IMR-90 (cell line): Measurements from ENCODE around the gene DEF6. TPM values are rescaled to one million over a fixed set of nuclear protein-coding genes. Genes with fewer than 3 reads are reported as not detected.
A peak's percentile ranks its signal among the peaks of the same experiment; 100 is the strongest.

ENCODE experiments used
- ATAC-seq: fragments of 200-7000 bp; cut with Tn5 transposase; 2 replicates; pipeline ENCODE4 v1.9.1; 2020; ENCODE audit warnings: low read depth, mild to moderate bottlenecking, moderate library complexity
- BruUV-seq: library from RNA; stranded (reverse); fragments of 400-500 nt; replicated peaks from 2 replicates; lab custom pipeline; 2021; lab: Mats Ljungman, UMichigan
- CTCF ChIA-PET: fragments of 300-600 bp; formaldehyde crosslinking; extraction: SDS; loops from one replicate; lab custom pipeline; 2021; ENCODE audit warnings: antibody characterized with exemption; lab: Yijun Ruan, JAX
- POLR2A ChIA-PET: fragments of 300-600 bp; sonication (Branson Sonifier 250); formaldehyde crosslinking; loops from one replicate; lab custom pipeline; 2022; ENCODE audit warnings: antibody characterized with exemption; ENCODE audit not compliant: unreplicated experiment; lab: Charles Lee
- DNase-seq: peaks from one replicate; pipeline ENCODE4 v3.0.0; 2013
- H2AFZ ChIP-seq: replicated peaks from 2 replicates; pipeline ENCODE3; 2013; ENCODE audit warnings: low read length, mild to moderate bottlenecking; ENCODE audit not compliant: poor library complexity
- H2AK5ac ChIP-seq: 2 replicates; pipeline ENCODE4 v1.6.1; 2013; ENCODE audit warnings: low read depth, low read length, inconsistent platforms
- H2AK9ac ChIP-seq: replicated peaks from 2 replicates; pipeline ENCODE3; 2013; ENCODE audit warnings: mild to moderate bottlenecking, low read depth, low read length, moderate library complexity; ENCODE audit not compliant: poor library complexity
- H2BK120ac ChIP-seq: 2 replicates; pipeline ENCODE4 v1.6.1; 2013; ENCODE audit warnings: low read depth, low read length, inconsistent platforms
- H2BK15ac ChIP-seq: 3 replicates; pipeline ENCODE4 v1.6.1; 2013; ENCODE audit warnings: low read depth, low read length, inconsistent platforms
- H2BK20ac ChIP-seq: 2 replicates; pipeline ENCODE4 v1.6.1; 2013; ENCODE audit warnings: low read depth, mild to moderate bottlenecking, inconsistent platforms, low read length, moderate library complexity
- H2BK5ac ChIP-seq: 2 replicates; pipeline ENCODE4 v1.6.1; 2013; ENCODE audit warnings: mild to moderate bottlenecking, low read depth, low read length, inconsistent platforms; ENCODE audit not compliant: poor library complexity, severe bottlenecking
- H3K14ac ChIP-seq: replicated peaks from 2 replicates; pipeline ENCODE4 v1.6.1; 2013; ENCODE audit warnings: low read depth, low read length, inconsistent platforms
- H3K18ac ChIP-seq: 2 replicates; pipeline ENCODE4 v1.6.1; 2013; ENCODE audit warnings: low read depth, low read length, control low read depth
- H3K23ac ChIP-seq: 2 replicates; pipeline ENCODE4 v1.6.1; 2013; ENCODE audit warnings: low read depth, low read length, inconsistent platforms
- H3K27ac ChIP-seq: 2 replicates; pipeline ENCODE4 v1.5.1; 2013; ENCODE audit warnings: mild to moderate bottlenecking, control low read depth, low read length; ENCODE audit not compliant: insufficient read depth
- H3K27me3 ChIP-seq: 2 replicates; pipeline ENCODE4 v1.6.1; 2013; ENCODE audit warnings: low read length; ENCODE audit not compliant: control insufficient read depth, insufficient read depth
- H3K36me3 ChIP-seq: 2 replicates; pipeline ENCODE4 v1.6.1; 2013; ENCODE audit warnings: low read length, mixed read lengths; ENCODE audit not compliant: control insufficient read depth, insufficient read depth
- H3K4ac ChIP-seq: 2 replicates; pipeline ENCODE4 v1.6.1; 2013; ENCODE audit warnings: low read depth, low read length, inconsistent platforms
- H3K4me1 ChIP-seq: 2 replicates; pipeline ENCODE4 v1.6.1; 2013; ENCODE audit warnings: low read length, mixed read lengths; ENCODE audit not compliant: control insufficient read depth, insufficient read depth
- H3K4me2 ChIP-seq: 2 replicates; pipeline ENCODE4 v1.6.1; 2013; ENCODE audit warnings: low read depth, mild to moderate bottlenecking, control low read depth, low read length, moderate library complexity
- H3K4me3 ChIP-seq: 2 replicates; pipeline ENCODE4 v1.5.1; 2013; ENCODE audit warnings: low read depth, mild to moderate bottlenecking, control low read depth, low read length, moderate library complexity; ENCODE audit not compliant: insufficient read depth
- H3K56ac ChIP-seq: 2 replicates; pipeline ENCODE4 v1.6.1; 2013; ENCODE audit warnings: low read length, inconsistent platforms; ENCODE audit not compliant: insufficient read depth; ENCODE audit errors: extremely low read depth
- H3K79me1 ChIP-seq, 2 experiments: 2 replicates each; pipeline ENCODE4 v1.6.1; 2013; ENCODE audit warnings: low read length in 2 of 2, inconsistent platforms in 1 of 2, low read depth in 1 of 2
- H3K9ac ChIP-seq: 2 replicates; pipeline ENCODE4 v1.6.1; 2013; ENCODE audit warnings: low read depth, low read length, control low read depth
- H3K9me1 ChIP-seq: 2 replicates; pipeline ENCODE4 v1.6.1; 2013; ENCODE audit warnings: low read length, inconsistent platforms; ENCODE audit not compliant: insufficient read depth
- H3K9me3 ChIP-seq: 2 replicates; pipeline ENCODE4 v1.6.1; 2013; ENCODE audit warnings: low read length; ENCODE audit not compliant: control insufficient read depth, insufficient read depth
- H4K20me1 ChIP-seq: 2 replicates; pipeline ENCODE4 v1.6.1; 2013; ENCODE audit warnings: low read length, inconsistent platforms; ENCODE audit not compliant: insufficient read depth
- H4K5ac ChIP-seq: 2 replicates; pipeline ENCODE4 v1.6.1; 2013; ENCODE audit warnings: mild to moderate bottlenecking, low read depth, low read length, control low read depth
- H4K8ac ChIP-seq, 2 experiments: 2 replicates each; pipeline ENCODE4 v1.6.1; 2013; ENCODE audit warnings: low read depth in 2 of 2, low read length in 2 of 2, control low read depth in 1 of 2, inconsistent platforms in 1 of 2
- H4K91ac ChIP-seq: 2 replicates; pipeline ENCODE4 v1.6.1; 2013; ENCODE audit warnings: low read depth, low read length, inconsistent platforms; ENCODE audit not compliant: insufficient read depth
- BHLHE40 ChIP-seq: fragments of 150-350 bp; IDR thresholded peaks from 2 replicates; pipeline ENCODE4 v1.6.1; 2016; ENCODE audit warnings: mild to moderate bottlenecking, low read depth, low read length
- CEBPB ChIP-seq: IDR thresholded peaks from 2 replicates; pipeline ENCODE4 v1.6.1; 2012; ENCODE audit warnings: low read depth, low read length, improper control_type of control experiment
- CHD1 ChIP-seq: IDR thresholded peaks from 2 replicates; pipeline ENCODE4 v1.6.1; 2012; ENCODE audit warnings: low read depth, low read length, improper control_type of control experiment
- FOS ChIP-seq: fragments of 150-350 bp; IDR thresholded peaks from 2 replicates; pipeline ENCODE4 v1.6.1; 2016; ENCODE audit warnings: low read depth, low read length
- MAFK ChIP-seq: IDR thresholded peaks from 2 replicates; pipeline ENCODE4 v1.6.1; 2012; ENCODE audit warnings: low read depth, low read length, improper control_type of control experiment
- MAZ ChIP-seq: IDR thresholded peaks from 2 replicates; pipeline ENCODE4 v1.6.1; 2012; ENCODE audit warnings: low read depth, mild to moderate bottlenecking, low read length, improper control_type of control experiment, moderate library complexity, borderline replicate concordance
- MXI1 ChIP-seq: IDR thresholded peaks from 2 replicates; pipeline ENCODE4 v1.6.1; 2012; ENCODE audit warnings: low read depth, mild to moderate bottlenecking, low read length, moderate library complexity, borderline replicate concordance
- NFE2L2 ChIP-seq: fragments of 150-350 bp; IDR thresholded peaks from 2 replicates; pipeline ENCODE4 v1.6.1; 2016; ENCODE audit warnings: low read depth, mild to moderate bottlenecking, low read length
- POLR2A ChIP-seq: IDR thresholded peaks from 2 replicates; pipeline ENCODE4 v1.6.1; 2012; ENCODE audit warnings: mild to moderate bottlenecking, low read depth, low read length
- RAD21 ChIP-seq: IDR thresholded peaks from 2 replicates; pipeline ENCODE4 v1.6.1; 2012; ENCODE audit warnings: low read length, improper control_type of control experiment
- RCOR1 ChIP-seq: IDR thresholded peaks from 2 replicates; pipeline ENCODE4 v1.6.1; 2012; ENCODE audit warnings: mild to moderate bottlenecking, low read length, improper control_type of control experiment; ENCODE audit not compliant: insufficient replicate concordance
- RFX5 ChIP-seq: IDR thresholded peaks from 2 replicates; pipeline ENCODE4 v1.8.0; 2012; ENCODE audit warnings: low read depth, mild to moderate bottlenecking, low read length, moderate library complexity
- USF2 ChIP-seq: fragments of 150-350 bp; IDR thresholded peaks from 2 replicates; pipeline ENCODE4 v1.6.1; 2017; ENCODE audit warnings: mild to moderate bottlenecking, antibody characterized with exemption, low read length, low read depth
- WGBS, 2 experiments: methylation state at CpG; one replicate each; pipeline versions ENCODE4 v1.1.5 to v1.1.7; 2013; ENCODE audit warnings: missing lambda C conversion rate in 2 of 2; ENCODE audit not compliant: insufficient read length in 1 of 2; ENCODE audit errors: extremely low coverage in 2 of 2; 5-methylcytosine and 5-hydroxymethylcytosine counted together
- dilution Hi-C: fragments of 300-500 bp; cut with HindIII; formaldehyde crosslinking; loops from one replicate; pipeline ENCODE4 v1.14.3; 2018; ENCODE audit warnings: low sequenced_read_pairs; ENCODE audit not compliant: unreplicated experiment
- in situ Hi-C: fragments of 300-500 bp; cut with MboI; formaldehyde crosslinking; loops from 3 replicates; pipeline ENCODE4 v1.14.3; 2019; ENCODE audit warnings: low sequenced_read_pairs, inconsistent platforms, mixed read lengths
- intact Hi-C: fragments of 100-400 bp; cut with micrococcal nuclease; formaldehyde crosslinking; loops from 2 replicates; pipeline ENCODE4 v1.10.0; 2022
- polyA plus RNA-seq, 3 experiments: library from polyadenylated mRNA; depleted of rRNA; stranded (reverse); fragments of >200 nt; gene quantifications; 2 replicates each; pipeline ENCODE4 v1.2.3, GENCODE V29; 2012; ENCODE audit warnings: low replicate concordance in 1 of 3
- total RNA-seq: library from RNA; depleted of rRNA; stranded (reverse); fragments of >200 nt; gene quantifications from 2 replicates; pipeline ENCODE4 v1.2.3, GENCODE V29; 2012
- TF ChIP-seq, protein P1 (sequence below): fragments of 150-350 bp; IDR thresholded peaks from 2 replicates; pipeline ENCODE4 v1.6.1; 2016; ENCODE audit warnings: low read depth, mild to moderate bottlenecking, low read length, moderate library complexity, borderline replicate concordance

Gene DEF6
- total and polyA plus RNA-seq, 2 of the 4 experiments (the other 2 are of a cell fraction): 2.5 to 4.2 TPM

GRCh38 chr6:35273822-35274559, 23.6 kb upstream of the DEF6 start (continued):
- TF ChIP-seq BHLHE40: no peak
- TF ChIP-seq MXI1: no peak

DNA sequence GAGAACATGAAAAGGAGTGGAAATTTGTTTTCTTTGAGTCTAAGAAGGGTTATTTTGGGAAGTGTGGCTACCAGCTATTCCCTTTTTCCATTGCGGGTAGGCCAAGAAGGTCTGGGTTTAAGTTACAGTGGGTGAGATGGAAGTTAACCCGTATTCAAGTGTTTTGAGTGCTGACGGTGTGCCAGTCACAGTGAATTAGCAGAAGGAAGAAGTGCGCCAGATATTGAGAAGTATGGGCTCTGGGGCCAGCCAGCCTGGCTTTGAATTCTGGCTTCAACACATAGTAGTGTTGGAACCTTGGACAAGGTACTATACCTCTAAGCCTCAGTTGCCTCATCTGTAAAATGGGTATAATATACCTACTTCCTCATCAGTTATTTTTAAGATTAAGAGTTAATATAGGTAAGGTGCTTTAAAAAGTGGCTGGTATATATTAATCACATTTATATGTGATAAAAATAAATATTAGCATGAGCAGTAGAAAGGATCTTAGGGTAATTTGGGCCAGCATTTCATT, 21.8 kb upstream of the DEF6 start:
- H2BK20ac ChIP-seq: 0 out of 2 replicates have a peak overlapping the region, but pooled peaks have one; percentile 4
- no peak for ATAC-seq
- no peaks in the 10 kb centered on the region for H3K36me3 ChIP-seq
- H3K4me3 ChIP-seq: no peak overlapping the region
- intact Hi-C loops: no loop called here
- peaks cover 22% of the 10 kb centered on the region for H3K4me1 ChIP-seq
- H2AFZ ChIP-seq: no peak overlapping the region
- no peak overlapping the region for H2BK5ac ChIP-seq
- ChIA-PET POLR2A (no interaction called here), CTCF (interaction anchor here (0.9 kb wide), 1 partner anchor 9 kb away, joined by 3 read pairs; no protein-coding TSS in a partner anchor)
- no peaks in the 10 kb centered on the region for H3K9me3 ChIP-seq
- no peak overlapping the region for H3K23ac ChIP-seq
- peaks cover 13 to 17% of the 10 kb centered on the region in 2 experiments; a peak in 3 of 4 replicates for H3K79me1 ChIP-seq
- in situ Hi-C loops: no loop called here
- H3K18ac ChIP-seq: no peak overlapping the region
- H4K91ac ChIP-seq: no peak overlapping the region
- no peak overlapping the region for H3K14ac ChIP-seq
- no peak overlapping the region for H2BK15ac ChIP-seq
- peak overlapping the region; percentile 23; the same call in 1 of the 2 replicates for H2AK5ac ChIP-seq
- H3K56ac ChIP-seq: no peak overlapping the region
- no TSS peak for BruUV-seq
- DNase-seq: no peak
- no peak overlapping the region for H3K4me2 ChIP-seq
- WGBS, 2 experiments: no CpG with 5 or more reads among the region's 4 CpGs
- no peak overlapping the region for H4K5ac ChIP-seq
- no peak overlapping the region for H3K9ac ChIP-seq
- H3K27ac ChIP-seq: no peak overlapping the region
- H4K20me1 ChIP-seq: peaks cover 3% of the 10 kb centered on the region; the same call in 1 of the 2 replicates
- no peak overlapping the region for H3K4ac ChIP-seq
- dilution Hi-C loops: no loop called here
- H3K9me1 ChIP-seq: peaks cover 12% of the 10 kb centered on the region
- no peak overlapping the region for H2AK9ac ChIP-seq
- no peaks in the 10 kb centered on the region for H3K27me3 ChIP-seq
- no peak overlapping the region for H4K8ac ChIP-seq
- H2BK120ac ChIP-seq: no peak overlapping the region
- TF ChIP-seq CHD1 (no peak), FOS (no peak), USF2 (no peak), RAD21 (no peak), MAFK (no peak), MAZ (no peak), CEBPB (no peak), NFE2L2 (no peak), MXI1 (no peak), POLR2A (no peak), RFX5 (no peak), RCOR1 (no peak)
- TF ChIP-seq, protein P1, sequence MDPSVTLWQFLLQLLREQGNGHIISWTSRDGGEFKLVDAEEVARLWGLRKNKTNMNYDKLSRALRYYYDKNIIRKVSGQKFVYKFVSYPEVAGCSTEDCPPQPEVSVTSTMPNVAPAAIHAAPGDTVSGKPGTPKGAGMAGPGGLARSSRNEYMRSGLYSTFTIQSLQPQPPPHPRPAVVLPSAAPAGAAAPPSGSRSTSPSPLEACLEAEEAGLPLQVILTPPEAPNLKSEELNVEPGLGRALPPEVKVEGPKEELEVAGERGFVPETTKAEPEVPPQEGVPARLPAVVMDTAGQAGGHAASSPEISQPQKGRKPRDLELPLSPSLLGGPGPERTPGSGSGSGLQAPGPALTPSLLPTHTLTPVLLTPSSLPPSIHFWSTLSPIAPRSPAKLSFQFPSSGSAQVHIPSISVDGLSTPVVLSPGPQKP: no peak
